ENCODE measurements around the gene KRTAP10-12. TPM values are rescaled to one million over a fixed set of nuclear protein-coding genes. Genes with fewer than 3 reads are reported as not detected.

Gene KRTAP10-12
- total RNA-seq, 1 experiment from 2014 or later: not detected

- DNase-seq (ENCODE audit: low read depth, low spot score): no peak
- Histone ChIP-seq H3K4me3 (ENCODE audit: low read depth in 2 of 2, low read length in 2 of 2) (no peak overlapping the region), H3K4me1 (ENCODE audit: control insufficient read depth, insufficient read depth, low read length) (no peaks in the 10 kb centered on the region; the same call in none of the 2 replicates), H3K27me3 (ENCODE audit: control insufficient read depth, insufficient read depth, low read length) (no peaks in the 10 kb centered on the region), H3K27ac (ENCODE audit: low read length) (no peak overlapping the region), H3K9me3 (ENCODE audit: control insufficient read depth, insufficient read depth, low read depth, low read length) (no peaks in the 10 kb centered on the region), H3K36me3 (ENCODE audit: control insufficient read depth, insufficient read depth, low read length) (no peaks in the 10 kb centered on the region)
- ATAC-seq: no peak
- intact Hi-C loops (cut with micrococcal nuclease; ENCODE audit: unreplicated experiment) (no loop called here), in situ Hi-C loops (cut with HindIII; ENCODE audit: low pct_unique_long_range_greater_than_20kb, low sequenced_read_pairs) (no loop called here)
- TF ChIP-seq POLR2AphosphoS5 (IDR thresholded peaks at IDR 0.05; ENCODE audit: low read depth, low read length): no peak
- TF ChIP-seq REST (IDR thresholded peaks at IDR 0.05; ENCODE audit: insufficient read depth in 1 of 2, low read depth in 2 of 2, low read length in 1 of 2): no peak
- TF ChIP-seq, protein P1, sequence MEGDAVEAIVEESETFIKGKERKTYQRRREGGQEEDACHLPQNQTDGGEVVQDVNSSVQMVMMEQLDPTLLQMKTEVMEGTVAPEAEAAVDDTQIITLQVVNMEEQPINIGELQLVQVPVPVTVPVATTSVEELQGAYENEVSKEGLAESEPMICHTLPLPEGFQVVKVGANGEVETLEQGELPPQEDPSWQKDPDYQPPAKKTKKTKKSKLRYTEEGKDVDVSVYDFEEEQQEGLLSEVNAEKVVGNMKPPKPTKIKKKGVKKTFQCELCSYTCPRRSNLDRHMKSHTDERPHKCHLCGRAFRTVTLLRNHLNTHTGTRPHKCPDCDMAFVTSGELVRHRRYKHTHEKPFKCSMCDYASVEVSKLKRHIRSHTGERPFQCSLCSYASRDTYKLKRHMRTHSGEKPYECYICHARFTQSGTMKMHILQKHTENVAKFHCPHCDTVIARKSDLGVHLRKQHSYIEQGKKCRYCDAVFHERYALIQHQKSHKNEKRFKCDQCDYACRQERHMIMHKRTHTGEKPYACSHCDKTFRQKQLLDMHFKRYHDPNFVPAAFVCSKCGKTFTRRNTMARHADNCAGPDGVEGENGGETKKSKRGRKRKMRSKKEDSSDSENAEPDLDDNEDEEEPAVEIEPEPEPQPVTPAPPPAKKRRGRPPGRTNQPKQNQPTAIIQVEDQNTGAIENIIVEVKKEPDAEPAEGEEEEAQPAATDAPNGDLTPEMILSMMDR (IDR thresholded peaks at IDR 0.05): no peak
- no peak for TF ChIP-seq TCF7L2 (IDR thresholded peaks at IDR 0.05; ENCODE audit: low read depth, low read length)
- TF ChIP-seq SIN3A (IDR thresholded peaks at IDR 0.05; ENCODE audit: borderline replicate concordance, insufficient read depth, low read depth, low read length): no peak
- no TSS peak for BruUV-seq (replicated peaks)
- ChIA-PET POLR2A (no interaction called here), CTCF (interaction anchor here (0.7 kb wide), 1 partner anchor 15 kb away, joined by 3 read pairs; no protein-coding TSS in a partner anchor)
Observed at GRCh38 chr21:44710294-44710665, 13.3 kb downstream of the KRTAP10-12 start.

- POLR2A ChIA-PET: no interaction called here
- intact Hi-C loops (cut with micrococcal nuclease; ENCODE audit: unreplicated experiment): no loop called here
- BruUV-seq (replicated peaks): no TSS peak
Observed at GRCh38 chr21:44710756-44711326, 13.9 kb downstream of the KRTAP10-12 start.

More at GRCh38 chr21:44710756-44711326, 13.9 kb downstream of the KRTAP10-12 start:
- in situ Hi-C loops (cut with HindIII; ENCODE audit: low pct_unique_long_range_greater_than_20kb, low sequenced_read_pairs): no loop called here
- Histone ChIP-seq H3K4me3 (ENCODE audit: low read depth in 2 of 2, low read length in 2 of 2) (no peak overlapping the region), H3K4me1 (ENCODE audit: control insufficient read depth, insufficient read depth, low read length) (no peaks in the 10 kb centered on the region; the same call in none of the 2 replicates), H3K36me3 (ENCODE audit: control insufficient read depth, insufficient read depth, low read length) (no peaks in the 10 kb centered on the region), H3K27me3 (ENCODE audit: control insufficient read depth, insufficient read depth, low read length) (no peaks in the 10 kb centered on the region), H3K9me3 (ENCODE audit: control insufficient read depth, insufficient read depth, low read depth, low read length) (no peaks in the 10 kb centered on the region), H3K27ac (ENCODE audit: low read length) (no peak overlapping the region)
- TF ChIP-seq TCF7L2 (IDR thresholded peaks at IDR 0.05; ENCODE audit: low read depth, low read length) (no peak), POLR2AphosphoS5 (IDR thresholded peaks at IDR 0.05; ENCODE audit: low read depth, low read length) (no peak), SIN3A (IDR thresholded peaks at IDR 0.05; ENCODE audit: borderline replicate concordance, insufficient read depth, low read depth, low read length) (no peak), REST (IDR thresholded peaks at IDR 0.05; ENCODE audit: insufficient read depth in 1 of 2, low read depth in 2 of 2, low read length in 1 of 2) (no peak)
- TF ChIP-seq, protein P1 (IDR thresholded peaks at IDR 0.05): no peak
- DNase-seq (ENCODE audit: low read depth, low spot score): no peak
- ATAC-seq: 0 out of 2 replicates have a peak, but pooled peaks have one; percentile 27
- CTCF ChIA-PET: no interaction called here

Measured in Panc1 (cell line).